A172 (cell line): ENCODE data around the gene SRPX2. TPM values are rescaled to one million over a fixed set of nuclear protein-coding genes. Genes with fewer than 3 reads are reported as not detected.
A peak's percentile ranks its signal among the peaks of the same experiment; 100 is the strongest.

Experiments used
- DNase-seq: peaks from one replicate; pipeline ENCODE4 v3.0.0-alpha.2; 2015; ENCODE audit warnings: low spot score
- total RNA-seq: library from RNA; depleted of rRNA; stranded (reverse); fragments of >200 nt; shearing (Covaris generic); gene quantifications from 2 replicates; pipeline ENCODE4 v1.2.3, GENCODE V29; 2014; rRNA removed

The SRPX2 gene, protein sequence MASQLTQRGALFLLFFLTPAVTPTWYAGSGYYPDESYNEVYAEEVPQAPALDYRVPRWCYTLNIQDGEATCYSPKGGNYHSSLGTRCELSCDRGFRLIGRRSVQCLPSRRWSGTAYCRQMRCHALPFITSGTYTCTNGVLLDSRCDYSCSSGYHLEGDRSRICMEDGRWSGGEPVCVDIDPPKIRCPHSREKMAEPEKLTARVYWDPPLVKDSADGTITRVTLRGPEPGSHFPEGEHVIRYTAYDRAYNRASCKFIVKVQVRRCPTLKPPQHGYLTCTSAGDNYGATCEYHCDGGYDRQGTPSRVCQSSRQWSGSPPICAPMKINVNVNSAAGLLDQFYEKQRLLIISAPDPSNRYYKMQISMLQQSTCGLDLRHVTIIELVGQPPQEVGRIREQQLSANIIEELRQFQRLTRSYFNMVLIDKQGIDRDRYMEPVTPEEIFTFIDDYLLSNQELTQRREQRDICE
- total RNA-seq: 0.22 and 1.3 TPM in 2 replicates

DNA sequence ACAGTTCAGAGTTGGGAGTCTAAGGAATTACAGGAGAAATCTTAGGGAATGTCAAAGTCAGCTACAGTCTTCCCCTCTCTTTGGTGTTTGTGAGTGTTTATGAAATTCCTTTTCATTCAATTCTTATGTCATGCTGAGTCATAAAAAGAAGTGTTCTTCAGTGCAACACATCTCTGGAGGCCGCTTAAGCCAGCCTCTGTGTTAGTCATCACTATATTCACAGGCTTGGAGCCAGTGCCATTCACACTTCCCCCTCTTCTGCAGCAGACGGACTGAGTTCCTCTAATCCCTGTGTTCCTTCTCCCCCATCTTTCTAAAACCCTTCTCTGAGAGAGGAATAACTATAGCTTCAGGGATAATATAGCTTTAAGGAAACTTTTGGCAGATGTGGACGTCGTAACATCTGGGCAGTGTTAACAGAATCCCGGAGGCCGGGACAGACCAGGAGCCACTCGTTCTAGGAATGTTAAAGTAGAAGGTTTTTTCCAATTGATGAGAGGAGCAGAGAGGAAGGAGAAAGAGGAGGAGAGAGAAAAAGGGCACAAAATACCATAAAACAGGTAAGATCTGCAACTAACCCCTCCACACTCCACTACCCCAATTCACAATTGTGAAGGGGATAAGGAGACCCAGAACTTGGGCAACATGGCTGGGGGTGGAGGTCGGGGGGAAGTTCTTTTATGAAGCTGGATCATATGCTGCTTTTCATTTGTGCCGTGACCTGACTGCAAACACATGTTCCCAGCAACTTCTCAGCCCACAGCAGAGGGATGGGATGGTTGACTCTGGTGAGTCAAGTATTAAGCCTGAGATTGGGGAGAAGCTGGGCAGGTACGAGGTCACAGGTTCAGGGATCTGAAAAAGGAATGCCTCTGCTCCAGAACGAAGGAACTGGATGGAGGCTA is at the start of gene SRPX2:
TSS of gene SRPX2 (plus strand) at position 244 of the 905 bp plus-strand sequence. CDS start 2,124 bp downstream, outside the sequence.
- peak; percentile 58 for DNase-seq

DNA sequence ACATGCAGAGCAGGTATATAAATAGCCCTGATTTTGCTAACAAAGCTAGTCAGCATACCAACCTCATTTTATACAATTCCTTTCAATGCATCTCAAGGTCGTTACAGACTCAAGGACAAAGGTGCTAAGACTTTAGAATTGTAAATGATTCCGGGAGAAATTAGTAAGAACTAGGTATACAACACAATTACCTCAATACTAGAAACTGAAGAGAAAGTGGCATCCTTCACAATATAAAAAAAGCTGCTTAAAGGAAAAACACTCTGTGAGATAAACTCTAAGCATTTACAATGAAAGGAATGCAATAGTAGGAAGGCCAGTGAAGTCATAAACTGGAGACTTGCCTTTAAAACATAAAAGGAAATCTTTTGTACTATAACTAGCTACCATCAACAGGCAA is 47.4 kb upstream of the SRPX2 start:
- no peak for DNase-seq

DNA sequence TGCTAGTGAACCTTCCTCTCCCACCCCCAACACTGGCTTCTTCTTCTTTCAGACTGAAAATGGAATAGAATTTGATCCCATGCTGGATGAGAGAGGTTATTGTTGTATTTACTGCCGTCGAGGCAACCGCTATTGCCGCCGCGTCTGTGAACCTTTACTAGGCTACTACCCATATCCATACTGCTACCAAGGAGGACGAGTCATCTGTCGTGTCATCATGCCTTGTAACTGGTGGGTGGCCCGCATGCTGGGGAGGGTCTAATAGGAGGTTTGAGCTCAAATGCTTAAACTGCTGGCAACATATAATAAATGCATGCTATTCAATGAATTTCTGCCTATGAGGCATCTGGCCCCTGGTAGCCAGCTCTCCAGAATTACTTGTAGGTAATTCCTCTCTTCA is 44.5 kb upstream of the SRPX2 start:
- DNase-seq: no peak

DNA sequence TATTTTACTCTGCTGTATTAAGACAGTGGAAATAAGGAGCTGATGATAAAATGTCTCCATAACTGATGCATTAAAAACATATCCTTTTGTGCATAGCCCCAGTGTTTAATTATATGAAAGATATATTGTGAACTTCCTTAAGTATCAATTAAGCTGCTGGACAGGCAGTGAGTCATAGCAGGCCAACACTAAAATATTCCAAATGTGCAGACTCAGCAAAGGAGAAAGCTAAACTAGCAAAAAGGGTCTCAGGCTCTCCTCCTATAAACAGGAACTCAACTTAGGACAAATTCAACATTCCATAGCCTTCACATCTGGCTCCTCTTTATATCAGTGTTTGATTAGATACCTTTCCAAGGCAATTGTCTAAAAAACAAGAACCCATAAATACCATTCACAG is 43.7 kb upstream of the SRPX2 start:
- DNase-seq: no peak

DNA sequence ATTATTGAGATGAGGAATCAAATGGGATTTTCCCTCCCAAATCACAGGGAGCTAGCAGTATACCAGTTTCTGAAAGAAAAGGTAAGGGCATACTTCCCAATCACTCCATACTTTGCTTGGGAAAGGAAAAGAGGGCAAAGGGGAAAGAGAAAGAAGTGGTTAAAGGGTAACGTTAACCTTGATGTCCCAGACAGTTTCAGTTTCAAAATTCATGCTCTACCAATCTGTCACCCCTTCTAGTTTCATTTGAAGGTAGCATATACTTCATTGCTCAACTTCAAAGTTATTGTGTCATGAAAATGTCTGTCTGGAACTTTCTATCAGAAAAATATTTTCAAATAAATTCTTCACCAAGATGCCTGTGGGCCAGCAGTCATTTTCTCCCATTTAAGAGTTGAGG is 43.2 kb upstream of the SRPX2 start:
- DNase-seq: no peak

DNA sequence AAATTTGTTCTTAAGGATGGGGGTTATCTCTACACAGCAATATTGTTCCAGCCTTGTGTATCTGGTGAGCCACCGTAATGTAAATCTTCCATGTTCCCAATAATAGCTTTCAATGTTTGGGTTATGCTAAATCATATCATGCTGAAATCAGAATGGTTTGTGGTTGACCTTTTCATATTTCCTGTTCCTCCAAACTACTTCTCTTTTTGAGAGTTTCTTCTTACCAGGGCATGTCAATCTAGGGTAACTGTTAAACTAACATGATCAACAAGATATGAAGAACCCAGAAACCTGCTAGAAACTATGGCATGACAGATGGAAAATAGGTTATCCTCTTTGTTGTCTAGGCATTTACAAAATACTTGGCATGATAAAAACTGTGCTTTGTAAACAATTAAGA is 37.2 kb upstream of the SRPX2 start:
- no peak for DNase-seq

DNA sequence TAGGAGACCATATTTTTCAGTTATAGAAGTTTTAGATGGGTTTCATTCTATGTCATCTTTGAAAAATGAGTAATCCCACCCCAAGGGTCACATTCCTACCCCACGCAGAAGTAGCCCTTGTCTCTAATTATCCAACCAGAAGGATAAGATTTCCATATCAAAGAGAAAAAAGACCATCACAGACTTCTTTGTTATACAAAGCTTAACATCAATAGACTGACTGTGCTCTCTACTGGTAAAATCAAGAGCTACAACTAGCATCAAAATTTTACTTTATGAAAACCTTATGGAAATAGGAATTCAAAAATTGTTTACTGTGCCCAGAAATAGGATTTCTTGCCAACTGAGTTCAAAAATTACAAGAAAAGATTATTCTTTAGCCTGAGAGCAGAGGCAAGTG is 34.4 kb upstream of the SRPX2 start:
- no peak for DNase-seq

DNA sequence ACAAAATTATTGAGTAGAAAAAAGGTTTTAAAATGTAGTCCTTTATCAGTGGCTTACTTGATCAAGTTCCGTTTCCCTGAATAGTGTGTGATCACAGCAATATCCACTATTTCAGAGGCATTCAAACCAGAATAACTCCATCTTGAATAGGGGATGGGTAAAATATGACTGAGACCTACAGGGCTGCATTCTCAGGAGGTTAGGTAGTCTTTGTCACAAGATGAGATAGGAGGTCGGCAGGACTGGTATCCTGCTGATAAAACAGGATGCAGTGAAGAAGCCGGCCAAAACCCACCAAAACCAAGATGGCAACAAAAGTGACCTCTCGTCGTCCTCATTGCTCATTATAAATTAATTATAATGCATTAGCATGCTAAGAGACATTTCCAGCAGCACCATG is 32.0 kb upstream of the SRPX2 start:
- DNase-seq: no peak

DNA sequence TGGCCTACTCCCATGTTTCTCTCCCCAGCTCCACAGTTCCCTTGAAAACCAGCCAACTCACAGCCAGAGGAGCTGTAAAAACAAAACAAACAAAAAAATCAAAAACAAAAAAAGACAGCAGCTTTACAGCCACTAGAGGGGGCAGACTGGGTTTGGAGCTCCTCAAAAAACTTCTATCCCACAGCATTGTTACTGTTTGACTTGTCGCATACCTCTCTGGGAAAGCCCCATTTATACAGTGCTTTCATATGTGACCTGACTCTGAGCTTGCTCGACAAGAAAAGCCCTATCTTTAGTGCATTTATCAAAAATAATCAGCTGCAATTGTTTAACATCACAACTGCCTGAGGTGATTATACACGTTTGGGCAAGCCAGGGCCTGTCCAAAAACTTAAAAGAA is 29.0 kb upstream of the SRPX2 start:
- peak; percentile 21 for DNase-seq

DNA sequence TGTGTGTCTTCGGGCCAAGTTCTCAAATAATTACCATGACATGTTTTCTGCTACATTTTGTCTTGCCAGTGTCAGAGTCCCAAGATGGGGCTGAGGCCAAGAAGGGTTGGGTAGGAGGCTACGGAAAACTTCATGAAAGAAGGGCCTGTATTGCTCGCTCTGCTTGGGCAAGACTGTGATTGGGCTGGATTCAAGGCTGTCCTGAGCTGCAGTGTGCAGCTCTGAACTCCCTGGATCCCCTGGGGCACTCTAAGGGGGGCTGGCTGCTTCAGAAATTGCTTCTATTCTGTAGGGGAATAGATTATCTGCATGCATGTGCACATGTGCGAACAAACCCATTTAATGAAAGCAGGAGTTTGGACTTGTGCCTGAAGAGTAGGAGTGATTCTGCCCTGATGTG is 21.0 kb upstream of the SRPX2 start:
- no peak for DNase-seq

DNA sequence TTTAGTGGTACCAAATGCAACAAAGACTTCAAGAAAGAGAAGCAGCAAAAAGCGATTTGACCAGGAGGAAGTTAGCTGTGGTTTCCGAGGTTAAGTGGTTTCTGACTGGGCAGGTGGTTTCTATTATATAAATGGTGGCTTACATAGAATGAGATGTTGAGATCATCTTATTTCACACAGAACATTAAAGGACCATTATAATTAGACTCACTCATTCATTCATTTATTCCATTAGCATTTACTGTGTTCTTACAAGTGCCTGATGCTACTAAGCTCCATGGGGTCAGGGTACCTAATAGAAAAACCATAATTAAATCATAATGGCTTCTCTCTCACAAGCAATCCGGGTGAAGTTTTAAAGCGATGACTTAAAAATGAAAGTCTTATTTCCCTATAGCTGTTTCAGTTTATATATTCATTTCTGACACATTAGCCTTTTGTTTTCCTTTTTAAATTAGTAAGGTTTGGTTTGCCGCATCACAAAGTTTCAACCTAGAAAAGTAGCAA is 18.0 kb upstream of the SRPX2 start:
- DNase-seq: peak; percentile 1

DNA sequence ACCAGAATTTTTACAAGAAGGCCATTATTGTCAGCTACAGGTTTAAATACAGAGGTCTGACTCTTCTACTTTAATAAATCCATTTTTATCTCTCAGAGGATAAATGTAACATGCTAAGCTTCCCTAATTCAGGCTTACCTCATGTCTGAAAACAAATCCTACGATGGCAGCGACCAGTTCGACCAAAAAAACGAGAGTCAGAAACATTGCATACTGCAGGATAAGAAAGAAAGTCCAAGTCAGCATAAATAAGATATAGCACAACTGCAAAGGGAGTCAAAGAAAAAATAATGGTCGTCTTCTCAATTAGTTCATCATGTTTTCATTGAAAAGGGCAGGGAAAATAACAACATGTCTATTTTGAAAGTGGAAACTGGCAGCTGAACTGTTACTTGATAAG is 9.0 kb upstream of the SRPX2 start:
- DNase-seq: no peak

DNA sequence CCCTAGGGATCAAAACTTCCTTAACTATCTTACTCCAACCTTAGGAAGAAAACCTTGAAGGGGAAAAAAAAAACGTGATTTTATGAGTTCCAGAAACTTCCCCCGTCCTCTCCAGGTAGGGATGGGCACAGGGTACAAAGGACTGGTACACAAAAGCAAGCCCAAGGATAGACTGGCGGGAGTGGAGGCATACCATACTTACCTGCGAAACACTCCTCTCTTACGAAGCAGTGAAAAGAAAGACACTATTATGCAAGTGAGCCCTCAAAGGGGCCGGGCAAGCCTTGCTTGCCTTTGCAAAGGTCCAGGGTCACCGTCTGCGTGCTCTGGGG is 8.0 kb upstream of the SRPX2 start:
- DNase-seq: no peak

DNA sequence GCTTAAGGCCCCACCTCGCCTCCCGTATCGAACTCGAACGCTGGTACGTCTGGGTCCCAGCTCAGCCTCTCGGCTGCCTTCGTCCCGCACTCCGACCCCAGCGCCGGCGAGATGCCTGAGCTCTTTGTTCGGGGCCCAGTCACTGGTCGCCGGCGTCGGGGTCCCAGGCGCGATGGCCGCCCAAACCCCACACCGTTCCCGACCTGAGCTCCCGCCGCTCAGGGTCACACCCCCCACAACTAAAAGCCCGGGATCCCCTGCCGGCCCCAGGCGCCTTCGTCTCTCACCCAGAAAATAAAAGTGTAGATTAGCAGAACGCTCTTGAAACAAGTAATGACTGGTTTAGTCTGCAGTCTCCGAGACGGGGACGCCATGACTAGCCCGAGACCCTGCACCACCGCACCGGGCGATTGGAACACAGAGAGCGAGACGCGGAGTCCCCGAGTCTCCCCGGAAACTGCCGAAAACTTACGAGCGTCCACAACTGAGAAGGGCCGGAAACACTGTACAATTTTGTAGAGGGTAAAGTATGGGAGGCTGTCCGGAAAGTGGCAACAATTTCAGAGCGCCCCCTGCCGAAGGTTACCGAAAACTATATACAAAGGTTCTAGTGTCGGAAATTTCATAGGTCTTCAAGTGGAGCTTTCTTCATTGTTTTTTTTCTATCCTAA is 7.5 kb upstream of the SRPX2 start, which contains the start of gene TSPAN6:
TSS of gene TSPAN6 (minus strand) at position 486 of the 671 bp plus-strand sequence. CDS start at position 374, 112 bp downstream.
- no peak for DNase-seq

DNA sequence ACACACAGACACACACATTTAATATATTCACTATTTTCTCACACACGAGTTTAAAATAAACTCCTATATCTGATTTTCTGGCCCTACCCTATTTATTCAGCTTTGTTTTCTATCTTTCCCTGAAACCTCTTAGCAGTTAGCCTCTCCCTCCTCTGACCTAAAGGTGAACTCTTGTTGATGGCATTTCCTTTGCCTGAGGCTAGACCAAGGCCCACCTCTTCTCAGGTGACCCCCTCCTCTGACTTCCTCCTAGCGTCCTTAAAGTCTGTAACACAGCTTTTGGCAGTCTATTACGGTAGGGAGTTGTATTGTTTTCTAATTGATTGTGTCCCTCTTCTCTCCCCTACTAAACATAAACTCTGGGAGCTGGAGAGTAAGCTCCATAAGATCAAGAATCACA is 1.7 kb upstream of the SRPX2 start:
- DNase-seq: no peak

DNA sequence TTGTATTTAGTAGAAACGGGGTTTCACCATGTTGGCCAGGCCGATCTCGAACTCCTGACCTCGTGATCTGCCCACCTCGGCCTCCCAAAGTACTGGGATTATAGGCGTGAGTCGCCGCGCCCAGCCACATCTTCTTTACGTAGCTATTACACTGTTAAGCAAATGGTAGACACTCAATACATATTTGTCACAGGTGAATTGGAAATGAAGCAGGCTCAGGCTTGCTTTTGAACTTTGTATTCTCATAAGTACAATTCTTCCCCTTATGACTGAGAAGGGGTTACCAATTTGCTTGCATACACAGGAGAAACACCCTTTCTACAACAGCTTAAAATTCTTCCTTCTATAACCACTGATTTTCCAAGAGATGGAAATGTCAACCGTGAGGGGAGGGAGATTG is 787 bp upstream of the SRPX2 start:
- no peak for DNase-seq

DNA sequence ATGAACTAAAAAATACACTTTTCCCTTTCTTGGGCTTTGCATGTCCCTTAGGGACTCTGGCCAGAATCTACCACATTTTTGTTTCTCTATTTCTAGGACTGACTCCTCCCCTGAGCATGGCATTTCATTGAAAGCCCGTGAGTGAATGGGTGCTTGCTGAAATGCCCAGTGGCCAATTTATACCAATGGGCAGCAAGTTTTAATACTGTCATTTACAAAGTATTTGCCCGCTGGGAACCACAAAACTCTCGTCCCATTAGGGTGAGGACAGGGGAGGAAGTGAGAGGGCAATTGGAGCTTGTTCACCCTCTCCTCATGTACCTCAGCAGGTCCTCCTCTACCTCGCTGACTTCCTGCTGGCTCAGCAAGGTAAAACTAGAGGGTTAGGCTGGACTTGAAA is 1.1 kb downstream of the SRPX2 start:
- no peak for DNase-seq

DNA sequence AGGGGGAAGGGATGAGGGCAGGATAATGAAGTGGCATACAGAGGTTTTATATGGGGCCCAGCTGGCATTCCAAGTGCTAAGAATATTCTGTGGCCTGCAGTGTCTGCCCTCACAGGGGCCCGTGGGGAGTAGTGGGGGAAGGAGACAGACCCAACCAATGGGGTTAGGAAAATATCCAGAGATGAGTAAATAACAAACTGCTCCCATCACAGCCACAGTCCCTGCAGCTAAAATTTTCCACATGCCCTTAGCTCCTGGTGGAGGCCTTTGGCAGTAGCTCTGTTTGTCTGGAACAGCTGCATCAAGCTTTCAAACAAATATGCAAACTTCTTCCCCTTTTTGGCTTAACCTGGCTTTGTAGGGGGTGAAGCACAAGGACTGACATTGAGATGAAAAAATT is 3.1 kb downstream of the SRPX2 start:
- no peak for DNase-seq

DNA sequence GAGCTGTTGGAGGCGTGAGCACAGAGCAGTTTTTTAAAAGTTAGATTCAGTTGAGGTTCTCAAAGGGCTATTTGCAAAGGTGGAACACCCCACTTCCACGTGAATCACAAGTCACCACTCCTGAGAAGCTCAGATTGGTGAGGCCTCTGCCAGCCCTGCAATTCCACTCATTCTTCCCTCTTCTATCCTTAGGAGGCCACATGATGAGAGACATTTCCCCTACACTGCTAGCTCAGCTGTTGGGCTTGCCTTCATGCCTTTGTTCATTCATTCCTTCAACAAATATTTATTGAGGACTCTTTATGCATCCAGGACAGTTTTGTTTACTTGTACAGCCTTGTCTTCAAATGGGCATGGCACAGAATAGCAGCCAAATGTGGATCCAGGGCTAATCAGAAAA is 3.7 kb downstream of the SRPX2 start:
- DNase-seq: no peak

DNA sequence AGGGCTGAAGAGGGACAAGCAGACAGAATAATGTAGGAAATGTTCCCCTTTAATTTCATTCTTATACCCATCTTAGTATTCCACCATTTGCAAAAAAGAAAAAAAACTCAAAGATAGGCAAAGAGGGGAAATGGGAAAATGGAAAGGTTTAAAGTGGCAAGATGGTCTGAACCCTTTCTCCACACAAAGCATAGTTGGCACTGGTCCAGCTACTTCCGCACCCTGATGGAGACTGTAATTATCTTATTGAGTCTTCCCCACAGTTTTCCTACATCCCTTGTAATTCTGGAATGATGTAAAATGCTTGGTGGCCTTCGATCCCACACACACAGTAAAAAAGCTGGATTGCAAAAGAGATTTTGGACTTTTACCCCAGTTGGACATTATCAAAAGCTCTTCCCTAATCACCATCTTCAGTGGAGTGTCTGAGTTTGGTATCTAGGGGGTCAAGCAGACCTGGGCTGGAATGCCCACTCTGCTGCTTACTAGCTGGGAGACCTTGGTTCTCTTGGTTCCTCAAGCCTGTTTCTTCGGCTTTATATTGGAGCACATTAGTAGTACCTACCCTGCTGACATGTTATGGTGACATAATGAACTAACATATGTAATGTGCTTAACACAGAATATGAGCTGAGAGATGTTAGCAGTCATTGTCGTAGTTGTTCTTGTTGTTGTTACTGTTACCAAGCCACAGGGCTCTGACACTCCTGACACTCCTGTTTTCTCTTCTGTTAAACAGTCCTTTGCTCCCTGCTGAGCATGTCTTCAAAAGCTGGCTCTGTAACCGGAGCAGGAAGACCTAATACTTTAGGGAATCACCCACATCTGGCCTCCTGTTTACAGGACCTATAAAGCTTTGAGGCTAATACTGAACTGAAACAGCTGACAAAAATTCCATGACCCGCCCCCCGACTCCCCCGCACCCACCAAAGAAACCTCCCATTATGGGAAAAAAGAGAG is 4.7 kb downstream of the SRPX2 start:
- no peak for DNase-seq
